ENCODE data around the gene SVOPL.
A peak's percentile ranks its signal among the peaks of the same experiment; 100 is the strongest.
"Not testable (repeated sequence)": the region's sequence is repeated elsewhere in the genome, so short reads cannot be mapped to it uniquely, and the experiment has no call there.

The SVOPL gene

DNA sequence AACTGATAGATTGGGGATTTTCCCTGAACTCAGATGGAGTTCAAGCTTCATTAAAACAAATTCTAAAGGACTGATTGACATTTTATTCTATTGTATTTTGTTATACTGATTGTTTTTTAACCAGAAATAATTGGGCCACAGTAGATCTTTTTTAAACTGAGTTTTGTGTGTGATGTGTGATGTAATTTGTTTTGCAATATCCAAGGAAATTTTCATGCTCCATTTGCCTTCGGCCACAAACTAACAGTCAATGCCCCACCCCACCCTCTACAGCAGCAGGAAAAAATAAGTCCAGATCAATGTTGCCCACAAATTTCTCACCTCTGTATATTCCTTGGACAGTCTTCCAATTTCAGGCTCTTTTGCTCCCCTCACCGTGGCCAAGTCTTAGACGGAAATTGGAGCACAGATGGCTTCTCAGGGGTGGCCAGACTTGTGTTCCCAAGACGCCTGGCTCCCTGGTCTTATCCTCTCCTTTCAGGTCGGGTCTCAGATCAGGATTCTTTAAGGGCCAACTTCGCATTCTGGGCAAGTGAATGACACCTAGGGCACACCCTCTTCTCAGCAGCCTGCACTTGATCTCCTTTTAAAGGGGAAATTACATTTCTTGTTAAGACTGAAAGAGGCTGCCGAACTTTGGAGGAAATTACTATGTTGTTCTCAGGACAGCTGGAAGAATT lies at the start of gene SVOPL:
SVOPL (minus strand) TSS at position 506 of the 680 bp plus-strand sequence. CDS start 22,317 bp downstream, outside the sequence.
- DNase-seq (ENCODE audit: low spot score): no peak

- DNase-seq (ENCODE audit: low spot score): no peak
Measured at GRCh38 chr7:138750473-138750872, 49.3 kb upstream of the SVOPL start.

GRCh38 chr7:138749960-138750359 lies 48.8 kb upstream of the SVOPL start:
- no peak for DNase-seq (ENCODE audit: low spot score)

GRCh38 chr7:138748666-138749065 lies 47.5 kb upstream of the SVOPL start:
- no peak for DNase-seq (ENCODE audit: low spot score)

GRCh38 chr7:138746073-138746472 lies 44.9 kb upstream of the SVOPL start:
- no peak for DNase-seq (ENCODE audit: low spot score)

DNA sequence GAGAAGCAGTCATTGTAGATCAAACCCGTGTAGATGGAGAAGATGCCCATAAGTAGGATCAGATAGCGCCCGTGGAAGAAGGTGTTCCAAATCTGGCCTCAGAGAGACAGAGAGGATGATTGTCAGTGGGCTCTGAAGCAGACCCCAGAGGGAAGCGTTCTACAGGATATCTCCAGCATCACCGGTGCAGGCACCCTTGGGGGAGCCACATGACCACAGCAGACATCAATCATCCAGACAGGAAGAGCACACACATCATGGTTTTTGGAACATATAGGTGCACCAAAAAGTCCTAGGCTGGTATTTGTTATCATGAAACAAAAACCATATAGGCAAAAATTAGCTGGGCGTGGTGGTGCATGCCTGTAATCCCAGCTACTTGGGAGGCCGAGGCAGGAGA lies 44.0 kb upstream of the SVOPL start:
- no peak for DNase-seq (ENCODE audit: low spot score)

- no peak for DNase-seq (ENCODE audit: low spot score)
Measured at GRCh38 chr7:138741453-138741735, 40.2 kb upstream of the SVOPL start.

DNA sequence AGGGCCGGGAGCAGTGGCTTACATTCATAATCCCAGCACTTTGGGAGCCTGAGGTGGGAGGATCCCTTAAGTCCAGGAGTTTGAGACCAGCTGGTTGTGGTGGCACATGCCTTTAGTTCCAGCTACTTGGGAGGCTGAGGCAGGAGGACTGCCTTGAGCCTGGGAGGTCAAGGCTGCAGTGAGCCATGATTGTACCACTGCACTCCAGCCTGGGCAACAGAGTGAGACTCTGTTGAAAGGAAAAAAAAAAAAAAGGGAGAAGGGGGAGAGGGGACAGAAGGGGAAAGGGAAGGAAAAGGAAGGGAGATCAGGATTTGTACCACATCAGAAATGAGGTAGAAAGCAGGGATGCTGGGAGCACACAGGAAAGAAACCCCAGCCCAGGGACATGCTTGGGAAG lies 38.7 kb upstream of the SVOPL start:
- no peak for DNase-seq (ENCODE audit: low spot score)

DNA sequence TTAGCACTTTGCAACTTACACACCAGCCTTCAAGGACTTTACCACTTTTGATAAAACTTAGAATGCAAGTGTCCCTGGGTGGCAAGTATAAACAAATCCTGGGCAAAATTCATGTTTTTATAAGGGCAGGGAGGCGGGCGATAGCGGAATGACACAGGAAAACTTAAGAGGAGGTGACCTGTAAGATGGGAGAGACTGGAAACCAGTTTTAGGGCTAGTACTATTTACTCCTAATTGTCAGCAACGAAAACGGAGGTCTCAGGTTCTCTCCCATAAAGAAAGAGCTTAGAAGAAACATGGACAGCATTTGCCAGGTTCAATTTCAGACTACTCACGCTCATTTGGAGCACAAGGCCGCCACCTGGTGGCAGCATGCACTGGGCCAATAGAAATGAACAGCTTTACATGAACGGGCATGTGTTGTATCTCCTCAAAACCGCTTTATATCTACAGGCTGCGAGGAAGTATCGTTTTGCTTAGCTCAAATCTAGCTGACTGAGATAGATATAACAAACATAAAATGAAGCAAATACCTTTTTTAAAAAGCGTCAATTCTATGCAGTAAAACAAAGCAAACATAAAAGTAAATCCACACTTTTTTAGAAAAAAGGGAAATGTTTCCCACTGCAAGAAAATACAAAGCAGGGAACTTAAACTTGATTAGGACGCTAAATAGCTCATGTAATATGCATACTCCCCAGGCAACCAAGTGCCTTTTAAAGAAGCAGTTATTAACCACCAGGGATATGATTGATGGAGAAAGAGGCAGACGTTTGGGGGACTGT lies 37.6 kb upstream of the SVOPL start:
- DNase-seq (ENCODE audit: low spot score): peak; percentile 88

DNA sequence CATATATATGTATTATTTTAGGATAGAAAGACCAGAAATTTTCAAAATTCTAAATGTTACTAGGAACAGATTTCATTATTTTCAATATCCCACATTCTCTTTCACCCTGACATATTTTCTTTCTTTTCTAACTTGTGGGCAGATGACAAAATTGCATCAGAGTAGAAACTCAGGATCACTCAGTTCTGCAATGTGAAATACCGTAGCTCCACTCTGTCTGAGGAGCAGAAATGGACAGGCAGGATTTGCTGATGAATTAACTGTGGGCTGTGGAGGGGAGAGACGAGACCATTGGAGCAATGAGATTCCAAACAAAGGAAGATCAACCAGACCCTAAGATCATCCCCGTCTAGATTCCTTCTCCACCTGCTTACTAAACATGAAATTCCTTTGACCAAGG lies 37.0 kb upstream of the SVOPL start:
- DNase-seq (ENCODE audit: low spot score): no peak

- no peak for DNase-seq (ENCODE audit: low spot score)
Measured at GRCh38 chr7:138735399-138735798, 34.2 kb upstream of the SVOPL start.

DNA sequence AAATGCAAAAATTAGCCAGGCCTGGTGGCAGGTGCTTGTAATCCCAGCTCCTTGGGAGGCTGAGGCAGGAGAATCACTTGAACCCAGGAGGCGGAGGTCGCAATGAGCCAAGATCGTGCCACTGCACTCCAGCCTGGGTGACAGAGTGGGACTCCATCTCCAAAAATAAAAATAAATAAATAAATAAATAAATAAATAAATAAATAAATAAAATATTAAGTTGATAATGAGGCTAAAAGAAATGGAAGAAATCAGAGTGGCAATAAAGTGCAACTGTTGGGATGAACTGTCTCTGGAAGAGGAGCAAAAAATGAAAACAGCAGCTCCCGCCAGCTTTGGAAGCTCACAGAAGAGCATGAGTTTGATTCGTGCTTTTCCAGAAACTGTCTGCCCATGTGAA lies 30.6 kb upstream of the SVOPL start:
- not testable (repeated sequence) for DNase-seq (ENCODE audit: low spot score)

DNA sequence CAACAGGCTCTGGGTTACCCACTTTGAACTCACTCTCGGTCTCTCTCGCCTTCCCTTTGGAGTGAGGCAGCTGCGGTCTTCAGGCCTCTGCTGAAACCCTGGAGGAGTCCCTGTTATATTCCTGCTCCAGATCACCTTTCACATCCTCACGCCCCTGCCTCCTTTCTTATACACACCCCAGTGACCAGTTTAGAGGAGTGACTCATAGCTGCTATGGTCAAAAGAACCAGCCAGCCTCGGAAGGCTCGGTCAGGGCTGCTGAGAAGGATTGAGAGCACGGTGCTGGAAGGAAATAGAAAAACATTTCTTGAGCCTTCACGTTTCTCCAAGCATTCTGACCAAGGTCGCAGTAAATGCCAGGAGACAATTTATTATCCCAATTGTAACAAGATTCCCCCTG lies 28.3 kb upstream of the SVOPL start:
- DNase-seq (ENCODE audit: low spot score): no peak

DNA sequence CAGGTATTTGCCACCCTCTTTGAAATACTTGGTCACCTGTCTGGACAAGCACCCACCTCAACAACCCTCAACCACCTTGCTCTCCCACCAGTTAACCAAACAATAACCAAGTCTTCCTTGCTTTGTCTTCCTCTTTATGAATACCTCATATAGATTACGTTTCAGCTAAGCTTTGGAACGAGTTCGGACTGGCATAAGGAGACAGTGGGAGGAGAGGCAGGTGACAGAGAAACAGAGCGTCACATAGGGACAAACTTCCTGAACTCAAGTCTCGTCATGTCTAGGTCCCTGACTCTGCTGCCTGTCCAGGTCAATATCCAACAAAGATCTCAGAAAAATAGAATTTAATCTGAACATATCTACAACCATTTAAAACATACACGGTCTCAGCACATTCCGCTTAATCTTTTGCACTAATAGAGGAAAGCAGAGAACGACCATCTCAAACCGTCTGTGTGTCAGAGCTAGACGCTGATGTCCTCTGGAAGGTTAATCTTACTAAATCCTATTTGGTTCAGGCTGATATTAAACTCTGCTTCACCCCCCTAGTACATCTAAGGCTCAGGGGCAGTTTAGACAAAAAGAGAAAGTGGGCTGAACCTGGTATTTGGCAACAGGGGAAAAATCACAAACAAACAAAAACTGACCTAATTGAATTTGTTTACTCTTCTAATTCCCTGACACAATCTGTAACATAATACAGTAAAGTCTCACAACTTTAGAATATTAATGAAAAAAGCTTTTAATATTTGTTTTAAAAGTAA lies 26.4 kb upstream of the SVOPL start:
- no peak for DNase-seq (ENCODE audit: low spot score)

DNA sequence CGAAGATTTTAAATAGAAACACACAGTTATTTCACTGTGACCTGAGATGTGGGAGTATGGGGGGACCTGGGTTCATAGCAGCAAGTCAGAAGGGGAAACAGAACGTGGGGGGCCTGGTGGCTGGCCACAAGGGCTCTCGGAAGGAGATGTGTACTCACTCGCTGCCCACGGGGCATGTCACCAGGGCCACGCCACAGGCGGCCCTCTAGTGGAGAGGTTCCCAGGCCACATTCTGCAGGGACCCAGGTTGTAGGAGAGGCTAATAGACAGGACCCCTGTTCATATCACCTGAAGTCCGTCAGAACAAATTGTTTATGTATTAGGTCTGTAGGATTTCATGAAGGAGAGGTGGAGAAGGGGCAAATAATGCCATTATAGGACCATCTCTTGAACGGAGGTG lies 25.1 kb upstream of the SVOPL start:
- no peak for DNase-seq (ENCODE audit: low spot score)

- no peak for DNase-seq (ENCODE audit: low spot score)
Measured at GRCh38 chr7:138720286-138720685, 19.1 kb upstream of the SVOPL start.

DNA sequence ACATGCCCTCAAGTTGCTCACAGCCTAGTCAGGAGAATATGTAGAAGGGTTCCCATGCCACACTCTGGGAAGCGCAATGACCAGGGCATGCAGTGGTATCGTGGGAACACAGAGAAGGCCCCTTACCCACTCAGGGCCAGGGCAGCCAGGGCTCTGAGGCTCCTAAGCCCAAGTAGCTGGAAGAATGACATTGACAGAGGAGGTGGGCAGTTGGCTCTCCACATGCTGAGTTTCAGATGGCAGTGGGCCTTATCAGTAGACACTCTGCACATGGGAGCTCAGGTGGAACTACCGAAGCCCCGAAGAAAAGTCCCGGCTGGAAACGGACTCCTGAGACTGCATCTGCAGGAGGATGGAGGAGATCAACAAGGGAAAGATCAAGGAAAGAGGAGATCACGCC lies 15.7 kb upstream of the SVOPL start:
- DNase-seq (ENCODE audit: low spot score): no peak

DNA sequence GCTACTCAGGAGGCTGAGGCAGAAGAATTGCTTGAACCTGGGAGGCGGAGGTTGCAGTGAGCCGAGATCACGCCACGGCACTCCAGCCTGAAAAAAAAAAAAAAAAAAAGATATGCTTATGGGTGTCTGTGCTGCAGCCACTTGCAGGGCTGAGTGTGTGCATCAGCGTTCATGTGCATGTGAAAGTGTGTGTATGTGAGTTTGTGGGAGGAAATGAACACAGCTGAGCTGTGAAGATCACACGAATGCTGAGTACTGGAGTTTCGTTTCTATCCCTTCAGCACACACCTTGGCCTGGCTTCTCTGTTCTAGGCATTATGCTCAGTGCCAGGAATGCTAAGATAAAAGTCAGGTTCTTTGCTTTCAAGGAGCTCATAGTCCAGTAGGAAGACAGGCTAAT lies 12.0 kb upstream of the SVOPL start:
- no peak for DNase-seq (ENCODE audit: low spot score)

GRCh38 chr7:138712652-138713051 lies 11.5 kb upstream of the SVOPL start:
- no peak for DNase-seq (ENCODE audit: low spot score)

GRCh38 chr7:138710536-138711385 lies 9.6 kb upstream of the SVOPL start:
- DNase-seq (ENCODE audit: low spot score): no peak

DNA sequence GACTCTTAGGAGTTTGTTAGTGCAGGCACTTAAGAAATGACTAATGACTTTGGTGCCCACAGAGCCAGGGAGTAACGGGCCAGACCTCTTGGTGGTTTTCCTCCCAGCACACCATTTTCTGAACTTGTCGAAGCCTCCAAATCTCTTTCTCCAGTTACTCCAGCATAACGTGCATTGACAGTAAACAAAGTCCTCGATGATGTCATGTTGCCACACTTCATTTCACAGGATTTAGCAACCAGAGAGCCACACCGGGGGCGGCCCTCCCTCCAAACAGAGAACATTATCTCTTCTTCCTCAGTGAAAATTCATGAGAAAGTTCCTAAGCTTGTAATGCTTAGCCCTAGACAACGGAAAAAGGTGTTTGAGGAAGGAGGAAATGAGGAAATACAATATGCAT lies 4.0 kb upstream of the SVOPL start:
- DNase-seq (ENCODE audit: low spot score): no peak

- no peak for DNase-seq (ENCODE audit: low spot score)
Measured at GRCh38 chr7:138701537-138701923, 368 bp upstream of the SVOPL start.
